Gastrocnemius medialis (tissue), 4 donors: ENCODE data around the gene TPTE2.
"Not testable (repeated sequence)": the region's sequence is repeated elsewhere in the genome, so short reads cannot be mapped to it uniquely, and the experiment has no call there.

Source experiments
- POLR2A ChIP-seq, 2 donors: fragments of 450-650 bp; IDR thresholded peaks; one replicate each; pipeline ENCODE4 v1.6.1; 2017; ENCODE audit warnings: antibody characterized with exemption in 2 of 2, mild to moderate bottlenecking in 2 of 2, moderate library complexity in 2 of 2
- TF ChIP-seq, protein P1 (sequence below), 5 experiments: fragments of 450-650 bp in 3 of 5; fragments of 200-600 bp in 2 of 5; sonication (generic) in 2 of 5; IDR thresholded peaks in 4 of 5; conservative IDR thresholded peaks in 1 of 5; 1 replicate in 4 of 5; 2 replicates in 1 of 5; pipeline ENCODE4 v1.5.1; 2016 to 2019; ENCODE audit warnings: antibody characterized with exemption in 5 of 5, mild to moderate bottlenecking in 3 of 5, moderate library complexity in 3 of 5

DNA sequence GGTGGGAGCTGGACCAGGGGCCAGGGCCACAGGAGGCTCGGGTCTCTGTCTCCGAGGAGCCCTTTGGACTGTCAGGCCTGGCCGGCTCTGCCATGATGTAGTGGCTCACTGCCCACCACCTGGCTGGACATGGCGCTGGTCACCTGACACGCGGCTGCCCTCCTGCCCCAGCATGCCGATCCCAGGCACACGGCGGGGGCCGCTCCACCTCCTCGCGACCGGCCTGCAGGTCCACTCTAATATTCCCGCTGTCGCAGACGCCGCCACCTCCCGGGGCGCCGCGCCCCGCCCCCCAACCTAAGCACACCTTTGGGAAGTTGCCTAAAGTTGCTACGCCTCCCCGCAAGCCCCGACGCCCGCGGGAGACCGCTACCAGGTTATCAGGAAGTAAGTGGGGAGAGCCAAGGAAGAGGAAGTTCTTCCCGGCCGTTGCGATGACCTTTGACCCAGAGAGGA is at the start of gene TPTE2:
- TF ChIP-seq, protein P1, sequence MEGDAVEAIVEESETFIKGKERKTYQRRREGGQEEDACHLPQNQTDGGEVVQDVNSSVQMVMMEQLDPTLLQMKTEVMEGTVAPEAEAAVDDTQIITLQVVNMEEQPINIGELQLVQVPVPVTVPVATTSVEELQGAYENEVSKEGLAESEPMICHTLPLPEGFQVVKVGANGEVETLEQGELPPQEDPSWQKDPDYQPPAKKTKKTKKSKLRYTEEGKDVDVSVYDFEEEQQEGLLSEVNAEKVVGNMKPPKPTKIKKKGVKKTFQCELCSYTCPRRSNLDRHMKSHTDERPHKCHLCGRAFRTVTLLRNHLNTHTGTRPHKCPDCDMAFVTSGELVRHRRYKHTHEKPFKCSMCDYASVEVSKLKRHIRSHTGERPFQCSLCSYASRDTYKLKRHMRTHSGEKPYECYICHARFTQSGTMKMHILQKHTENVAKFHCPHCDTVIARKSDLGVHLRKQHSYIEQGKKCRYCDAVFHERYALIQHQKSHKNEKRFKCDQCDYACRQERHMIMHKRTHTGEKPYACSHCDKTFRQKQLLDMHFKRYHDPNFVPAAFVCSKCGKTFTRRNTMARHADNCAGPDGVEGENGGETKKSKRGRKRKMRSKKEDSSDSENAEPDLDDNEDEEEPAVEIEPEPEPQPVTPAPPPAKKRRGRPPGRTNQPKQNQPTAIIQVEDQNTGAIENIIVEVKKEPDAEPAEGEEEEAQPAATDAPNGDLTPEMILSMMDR (IDR thresholded peaks at IDR 0.05 in 4 of 5, conservative IDR thresholded peaks at IDR 0.05 in 1 of 5), result not testable (repeated sequence)
- not testable (repeated sequence) for TF ChIP-seq POLR2A (IDR thresholded peaks at IDR 0.05)
